Stimulated activated CD8-positive, alpha-beta memory T cell treated with anti-CD3 and anti-CD28 coated beads, Interleukin-4, amount 100 ng/mL, for 48 hours (primary cell): ENCODE measurements around the gene FEN1.

Experiments used
- DNase-seq: peaks from one replicate; pipeline ENCODE4 v3.0.0-alpha.2; 2020

The FEN1 gene

GRCh38 chr11:61792310-61793082 lies at the start of gene FEN1, which contains the start of gene TMEM258:
TSS of gene FEN1 (plus strand) at chr11:61792911. CDS start at chr11:61795362, 2,451 bp downstream.
TSS of gene TMEM258 (minus strand) at chr11:61792599. CDS start at chr11:61792558, 41 bp downstream.
- DNase-seq: peak; percentile 92

- no peak for DNase-seq
These were observed 49.1 kb upstream of the FEN1 start for GRCh38 chr11:61743486-61744095.

GRCh38 chr11:61744181-61744580 lies 48.5 kb upstream of the FEN1 start:
- no peak for DNase-seq

GRCh38 chr11:61744609-61745156 lies 48.0 kb upstream of the FEN1 start:
- no peak for DNase-seq

- no peak for DNase-seq
These were observed 46.8 kb upstream of the FEN1 start for GRCh38 chr11:61745781-61746441.

- DNase-seq: no peak
These were observed 46.1 kb upstream of the FEN1 start for GRCh38 chr11:61746442-61747191.

- DNase-seq: peak; percentile 71
These were observed 45.3 kb upstream of the FEN1 start for GRCh38 chr11:61747192-61747966.

GRCh38 chr11:61747967-61748285 lies 44.8 kb upstream of the FEN1 start:
- DNase-seq: no peak

GRCh38 chr11:61749591-61750217 lies 43.0 kb upstream of the FEN1 start:
- DNase-seq: no peak

GRCh38 chr11:61750631-61751273 lies 42.0 kb upstream of the FEN1 start:
- no peak for DNase-seq

GRCh38 chr11:61751384-61751783 lies 41.3 kb upstream of the FEN1 start:
- DNase-seq: no peak

- peak; percentile 73 for DNase-seq
These were observed 40.4 kb upstream of the FEN1 start, which contains the start of gene MYRF for GRCh38 chr11:61752117-61752924. TSS of gene MYRF (plus strand) at chr11:61752636. CDS start at chr11:61752745, 109 bp downstream.

GRCh38 chr11:61752925-61753521 lies 39.7 kb upstream of the FEN1 start:
- no peak for DNase-seq

- DNase-seq: no peak
These were observed 39.0 kb upstream of the FEN1 start for GRCh38 chr11:61753672-61754071.

- DNase-seq: no peak
These were observed 37.9 kb upstream of the FEN1 start for GRCh38 chr11:61754534-61755482.

GRCh38 chr11:61756147-61756451 lies 36.6 kb upstream of the FEN1 start:
- no peak for DNase-seq

GRCh38 chr11:61756452-61757212 lies 36.1 kb upstream of the FEN1 start:
- DNase-seq: peak; percentile 40
